ENCODE data around the gene DMD.

- TF ChIP-seq, protein P1, sequence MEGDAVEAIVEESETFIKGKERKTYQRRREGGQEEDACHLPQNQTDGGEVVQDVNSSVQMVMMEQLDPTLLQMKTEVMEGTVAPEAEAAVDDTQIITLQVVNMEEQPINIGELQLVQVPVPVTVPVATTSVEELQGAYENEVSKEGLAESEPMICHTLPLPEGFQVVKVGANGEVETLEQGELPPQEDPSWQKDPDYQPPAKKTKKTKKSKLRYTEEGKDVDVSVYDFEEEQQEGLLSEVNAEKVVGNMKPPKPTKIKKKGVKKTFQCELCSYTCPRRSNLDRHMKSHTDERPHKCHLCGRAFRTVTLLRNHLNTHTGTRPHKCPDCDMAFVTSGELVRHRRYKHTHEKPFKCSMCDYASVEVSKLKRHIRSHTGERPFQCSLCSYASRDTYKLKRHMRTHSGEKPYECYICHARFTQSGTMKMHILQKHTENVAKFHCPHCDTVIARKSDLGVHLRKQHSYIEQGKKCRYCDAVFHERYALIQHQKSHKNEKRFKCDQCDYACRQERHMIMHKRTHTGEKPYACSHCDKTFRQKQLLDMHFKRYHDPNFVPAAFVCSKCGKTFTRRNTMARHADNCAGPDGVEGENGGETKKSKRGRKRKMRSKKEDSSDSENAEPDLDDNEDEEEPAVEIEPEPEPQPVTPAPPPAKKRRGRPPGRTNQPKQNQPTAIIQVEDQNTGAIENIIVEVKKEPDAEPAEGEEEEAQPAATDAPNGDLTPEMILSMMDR (IDR thresholded peaks at IDR 0.05; ENCODE audit: insufficient read depth, low read depth, low read length) = no peak
- TF ChIP-seq EZH2 (IDR thresholded peaks at IDR 0.05; ENCODE audit: insufficient read depth, low read length) = no peak
These were observed 1666.2 kb downstream of the DMD start for GRCh38 chrX:31545191-31545590.

Measured in astrocyte (in vitro differentiated cells and primary cell).